K562 (cell line): ENCODE results near the gene HOXB1. TPM values are rescaled to one million over a fixed set of nuclear protein-coding genes. Genes with fewer than 3 reads are reported as not detected.

Experiments used
- ATAC-seq: fragments of 200-7000 bp; cut with Tn5 transposase; 3 replicates; pipeline ENCODE4 v1.9.1; 2020; ENCODE audit warnings: moderate library complexity
- BruUV-seq: library from RNA; stranded (reverse); fragments of 400-500 nt; replicated peaks from 2 replicates; lab custom pipeline; 2021; lab: Mats Ljungman, UMichigan
- CTCF ChIA-PET: fragments of 300-600 bp; formaldehyde crosslinking; extraction: SDS; loops from one replicate; lab custom pipeline; 2021; ENCODE audit warnings: low intra/inter-chr PET ratio; lab: Yijun Ruan, JAX
- POLR2A ChIA-PET: fragments of 300-600, 350-650 bp; sonication (Branson Sonifier 250); formaldehyde crosslinking; extraction: SDS; loops from one replicate; lab custom pipeline; 2021; ENCODE audit warnings: antibody characterized with exemption, inconsistent platforms; lab: Yijun Ruan, JAX
- DNase-seq, 4 experiments: peaks; one replicate each; pipeline versions ENCODE4 v3.0.0 to v3.0.0-alpha.2; 2011 to 2018; ENCODE audit warnings: low spot score in 3 of 4, mixed read lengths in 3 of 4; ENCODE audit errors: extremely low read depth in 1 of 4
- FAIRE-seq: peaks from 2 replicates; lab custom pipeline; 2011; peaks lifted over from hg19 to GRCh38; lab: Jason Lieb, UNC
- H2AFZ ChIP-seq: 2 replicates; pipeline ENCODE4 v1.6.0; 2011; ENCODE audit warnings: low read depth, low read length, control low read depth, inconsistent platforms
- H3K27ac ChIP-seq: fragments of 200-600 bp; 3 replicates; pipeline ENCODE4 v1.8.0; 2011; ENCODE audit warnings: low read depth, mild to moderate bottlenecking, control low read depth, inconsistent platforms, low read length, moderate library complexity, mixed read lengths; ENCODE audit errors: extremely low read depth
- H3K27me3 ChIP-seq, 2 experiments: fragments of 300-600 bp in 1 of 2; 2 replicates in 1 of 2; 3 replicates in 1 of 2; pipeline versions ENCODE4 v1.6.0 to v1.8.0; 2011; ENCODE audit warnings: inconsistent platforms in 2 of 2, low read length in 2 of 2, mild to moderate bottlenecking in 1 of 2, mixed read lengths in 1 of 2, moderate library complexity in 1 of 2; ENCODE audit not compliant: control insufficient read depth in 2 of 2, insufficient read depth in 2 of 2
- H3K36me3 ChIP-seq: fragments of 300-600 bp; 3 replicates; pipeline ENCODE4 v1.8.0; 2011; ENCODE audit warnings: mild to moderate bottlenecking, low read length, inconsistent platforms; ENCODE audit not compliant: control insufficient read depth, insufficient read depth
- H3K4me1 ChIP-seq, 2 experiments: fragments of 200-600 bp in 1 of 2; replicated peaks in 1 of 2; 2 replicates in 1 of 2; 3 replicates in 1 of 2; pipeline versions ENCODE4 v1.5.1 to v1.8.0; 2011; ENCODE audit warnings: inconsistent platforms in 2 of 2, low read length in 2 of 2, mild to moderate bottlenecking in 1 of 2, mixed read lengths in 1 of 2, moderate library complexity in 1 of 2; ENCODE audit not compliant: control insufficient read depth in 2 of 2, insufficient read depth in 2 of 2
- H3K4me2 ChIP-seq: 2 replicates; pipeline ENCODE4 v1.6.1; 2011; ENCODE audit warnings: low read length, control low read depth, inconsistent platforms, mixed read lengths; ENCODE audit not compliant: insufficient read depth
- H3K4me3 ChIP-seq: fragments of 200-600 bp; sonication (generic), shearing (Covaris generic); 2 replicates; pipeline ENCODE4 v1.5.1; 2016; ENCODE audit warnings: control low read depth, inconsistent platforms
- H3K79me2 ChIP-seq: fragments of 200-600 bp; 3 replicates; pipeline ENCODE4 v1.8.0; 2011; ENCODE audit warnings: low read length, inconsistent platforms; ENCODE audit not compliant: control insufficient read depth, insufficient read depth
- H3K9ac ChIP-seq, 2 experiments: 2 replicates each; pipeline versions ENCODE4 v1.6.0 to v1.6.1; 2011; ENCODE audit warnings: low read depth in 2 of 2, low read length in 2 of 2, control low read depth in 1 of 2, inconsistent platforms in 1 of 2, mild to moderate bottlenecking in 1 of 2, mixed read lengths in 1 of 2; ENCODE audit not compliant: insufficient read depth in 1 of 2
- H3K9me1 ChIP-seq: one replicate; pipeline ENCODE4 v1.6.0; 2011; ENCODE audit warnings: inconsistent platforms, mild to moderate bottlenecking, low read length, moderate library complexity; ENCODE audit not compliant: control insufficient read depth, insufficient read depth
- H3K9me3 ChIP-seq: replicated peaks from 2 replicates; pipeline ENCODE4 v1.5.1; 2011; ENCODE audit warnings: low read depth, low read length, inconsistent platforms; ENCODE audit not compliant: control insufficient read depth, insufficient read depth
- H4K20me1 ChIP-seq: replicated peaks from 2 replicates; pipeline ENCODE4 v1.6.1; 2011; ENCODE audit warnings: low read length, inconsistent platforms, mixed read lengths; ENCODE audit not compliant: control insufficient read depth, insufficient read depth
- ID3 ChIP-seq, 2 experiments: fragments of 250-450 bp in 1 of 2; fragments of 450-650 bp in 1 of 2; sonication (Bioruptor Pico) in 1 of 2; IDR thresholded peaks; 2 replicates each; pipeline versions ENCODE4 v1.6.1 to v1.8.0; 2016 to 2021; ENCODE audit warnings: mild to moderate bottlenecking in 2 of 2, moderate library complexity in 2 of 2, missing compliant biosample characterization in 1 of 2, missing genetic modification characterization in 1 of 2
- MTA2 ChIP-seq: fragments of 450-650 bp; IDR thresholded peaks from 2 replicates; pipeline ENCODE4 v1.6.1; 2016; ENCODE audit warnings: low read depth
- PHTF2 ChIP-seq: fragments of 250-450 bp; sonication (Bioruptor Pico); IDR thresholded peaks from 2 replicates; pipeline ENCODE4 v1.5.0; 2021; ENCODE audit warnings: mild to moderate bottlenecking
- SMARCA4 ChIP-seq: fragments of 450-650 bp; IDR thresholded peaks from 2 replicates; pipeline ENCODE4 v1.6.1; 2016
- SPI1 ChIP-seq: IDR thresholded peaks from 2 replicates; pipeline ENCODE4 v1.6.1; 2011; ENCODE audit warnings: low read depth, low read length, control low read depth, borderline replicate concordance
- TBP ChIP-seq: optimal IDR thresholded peaks from 2 replicates; pipeline ENCODE3; 2011; ENCODE audit warnings: low read depth, low read length, improper control_type of control experiment
- TFAP4 ChIP-seq: sonication (generic); formaldehyde crosslinking; IDR thresholded peaks from 2 replicates; pipeline ENCODE4 v1.8.0; 2022; ENCODE audit warnings: missing genetic modification reagents, mild to moderate bottlenecking, moderate library complexity, borderline replicate concordance
- THRA ChIP-seq: fragments of 450-650 bp; IDR thresholded peaks from 2 replicates; pipeline ENCODE4 v1.6.1; 2017; ENCODE audit warnings: mild to moderate bottlenecking, moderate library complexity
- ZNF75A ChIP-seq: fragments of 450-650 bp; formaldehyde crosslinking; IDR thresholded peaks from 2 replicates; pipeline ENCODE4 v1.4.0; 2020; ENCODE audit warnings: mild to moderate bottlenecking
- WGBS: fragments of 100-300 bp; shearing (Covaris generic); methylation state at CpG from one replicate; pipeline ENCODE4 v1.1.6; 2016; ENCODE audit warnings: low coverage, mixed read lengths; ENCODE audit not compliant: insufficient coverage; ENCODE audit errors: missing lambda C conversion rate; 5-methylcytosine and 5-hydroxymethylcytosine counted together
- in situ Hi-C: fragments of 300-500 bp; cut with MboI; formaldehyde crosslinking; loops from 4 replicates; pipeline ENCODE4 v1.15.0; 2018; ENCODE audit warnings: inconsistent platforms, mixed read lengths
- intact Hi-C: fragments of 100-400 bp; cut with micrococcal nuclease; formaldehyde crosslinking; loops from 2 replicates; pipeline ENCODE4 v1.14.2; 2022
- polyA plus RNA-seq, 8 experiments: library from polyadenylated mRNA; depleted of rRNA in 4 of 8; stranded (reverse) in 5 of 8; unstranded in 3 of 8; fragments of >200 nt; fragmentation: Nextera tagmentation in 2 of 8; fragmentation: Illumina TruSeq in 1 of 8; extraction: Ambion mirVana in 2 of 8; extraction: Trizol in 1 of 8; gene quantifications; 2 replicates each; pipeline versions ENCODE4 v1.2.1 to v1.2.3, GENCODE V29; 2011 to 2014; ENCODE audit warnings: inconsistent platforms in 1 of 8, missing spikeins in 1 of 8
- total RNA-seq, 7 experiments: library from RNA; depleted of rRNA in 6 of 7; stranded (reverse); fragments of >200 nt in 6 of 7; fragmentation: Illumina TruSeq in 2 of 7; extraction: Trizol in 2 of 7; gene quantifications; 2 replicates each; pipeline versions ENCODE4 v1.2.1 to v1.2.3, GENCODE V29; 2011 to 2021; ENCODE audit warnings: low replicate concordance in 1 of 7
- TF ChIP-seq, protein P1 (sequence below), 3 experiments: fragments of 200-800 bp in 1 of 3; sonication (Bioruptor generic) in 1 of 3; sonication (generic) in 1 of 3; formaldehyde crosslinking in 1 of 3; IDR thresholded peaks; 2 replicates each; pipeline versions ENCODE4 v1.6.1 to v1.8.0; 2016 to 2022; ENCODE audit warnings: mild to moderate bottlenecking in 2 of 3, missing compliant biosample characterization in 2 of 3, missing genetic modification characterization in 2 of 3, missing genetic modification reagents in 1 of 3
- TF ChIP-seq, protein P2 (sequence below): fragments of 450-650 bp; formaldehyde crosslinking; IDR thresholded peaks from 2 replicates; pipeline ENCODE4 v1.4.0; 2020; ENCODE audit warnings: mild to moderate bottlenecking
- TF ChIP-seq, protein P3 (sequence below): fragments of 450-650 bp; conservative IDR thresholded peaks from 2 replicates; pipeline ENCODE4 v1.6.1; 2016; ENCODE audit warnings: missing genetic modification characterization, low read depth, mild to moderate bottlenecking, control low read depth, missing compliant biosample characterization

HOXB1 gene
- total and polyA plus RNA-seq, 9 of the 15 experiments (the other 6 are each of a cell fraction or from before 2014, with no cell fraction given), result 0.04 TPM; not detected in 8

GRCh38 chr17:48542698-48543106 is 11.9 kb upstream of the HOXB1 start (continued):
- TF ChIP-seq SMARCA4, result no peak
- TF ChIP-seq, all 486 proteins: peak for 6

GRCh38 chr17:48542114-48542656 is 11.4 kb upstream of the HOXB1 start:
- POLR2A ChIA-PET, result interaction anchor here (0.6 to 2.0 kb wide), 10 partner anchors 9 to 1603 kb away, joined by 3 to 13 read pairs (median 4); no protein-coding TSS in a partner anchor
- FAIRE-seq (no peak), DNase-seq (peak in 1 of 4 experiments; percentile 58), ATAC-seq (peak; percentile 8)
- H3K27me3 ChIP-seq, result no peaks in the 10 kb centered on the region
- CTCF ChIA-PET, result interaction anchor here (0.7 kb wide), 1 partner anchor 64 kb away, joined by 3 read pairs; no protein-coding TSS in a partner anchor
- peak overlapping the region; percentile 90 for H3K4me3 ChIP-seq
- BruUV-seq, result no TSS peak
- in situ Hi-C loops (no loop called here), intact Hi-C loops (loop anchor here (5.0 kb wide), 1 partner anchor 50 kb away; no protein-coding TSS in a partner anchor)
- H3K27ac ChIP-seq, result peak overlapping the region; percentile 95
- peak overlapping the region; percentile 93 to 97 for H3K9ac ChIP-seq
- no peaks in the 10 kb centered on the region for H3K9me3 ChIP-seq
- H4K20me1 ChIP-seq, result no peaks in the 10 kb centered on the region
- under 1% methylated on average over 27 of the region's 27 CpGs for WGBS
- H3K4me1 ChIP-seq, result peaks cover 23 to 30% of the 10 kb centered on the region in 2 experiments
- no peak overlapping the region for H2AFZ ChIP-seq
- peaks cover 72% of the 10 kb centered on the region for H3K79me2 ChIP-seq
- no peaks in the 10 kb centered on the region for H3K9me1 ChIP-seq
- H3K4me2 ChIP-seq, result peak overlapping the region; percentile 81
- peaks cover 20% of the 10 kb centered on the region; the same call in 1 of the 3 replicates for H3K36me3 ChIP-seq
- TF ChIP-seq MTA2 (no peak), THRA (no peak), ZNF75A (CRISPR knock-in tag) (no peak), ID3 (CRISPR knock-in tag; IDR thresholded peaks at IDR 0.05) (no peak), ID3 (tag; IDR thresholded peaks at IDR 0.05) (0 out of 2 replicates have a peak, but pooled peaks have one; percentile 20), TFAP4 (CRISPR knock-in tag) (no peak), SPI1 (no peak), PHTF2 (CRISPR knock-in tag) (no peak), TBP (peak; percentile 7)
- TF ChIP-seq, protein P1, sequence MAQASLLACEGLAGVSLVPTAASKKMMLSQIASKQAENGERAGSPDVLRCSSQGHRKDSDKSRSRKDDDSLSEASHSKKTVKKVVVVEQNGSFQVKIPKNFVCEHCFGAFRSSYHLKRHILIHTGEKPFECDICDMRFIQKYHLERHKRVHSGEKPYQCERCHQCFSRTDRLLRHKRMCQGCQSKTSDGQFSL (CRISPR knock-in tag; IDR thresholded peaks at IDR 0.05), result no peak
- TF ChIP-seq, protein P1 (tag; IDR thresholded peaks at IDR 0.05), result no peak; a peak in 1 of 4 replicates
- TF ChIP-seq, protein P2, sequence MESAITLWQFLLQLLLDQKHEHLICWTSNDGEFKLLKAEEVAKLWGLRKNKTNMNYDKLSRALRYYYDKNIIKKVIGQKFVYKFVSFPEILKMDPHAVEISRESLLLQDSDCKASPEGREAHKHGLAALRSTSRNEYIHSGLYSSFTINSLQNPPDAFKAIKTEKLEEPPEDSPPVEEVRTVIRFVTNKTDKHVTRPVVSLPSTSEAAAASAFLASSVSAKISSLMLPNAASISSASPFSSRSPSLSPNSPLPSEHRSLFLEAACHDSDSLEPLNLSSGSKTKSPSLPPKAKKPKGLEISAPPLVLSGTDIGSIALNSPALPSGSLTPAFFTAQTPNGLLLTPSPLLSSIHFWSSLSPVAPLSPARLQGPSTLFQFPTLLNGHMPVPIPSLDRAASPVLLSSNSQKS, result no peak
- TF ChIP-seq, protein P3, sequence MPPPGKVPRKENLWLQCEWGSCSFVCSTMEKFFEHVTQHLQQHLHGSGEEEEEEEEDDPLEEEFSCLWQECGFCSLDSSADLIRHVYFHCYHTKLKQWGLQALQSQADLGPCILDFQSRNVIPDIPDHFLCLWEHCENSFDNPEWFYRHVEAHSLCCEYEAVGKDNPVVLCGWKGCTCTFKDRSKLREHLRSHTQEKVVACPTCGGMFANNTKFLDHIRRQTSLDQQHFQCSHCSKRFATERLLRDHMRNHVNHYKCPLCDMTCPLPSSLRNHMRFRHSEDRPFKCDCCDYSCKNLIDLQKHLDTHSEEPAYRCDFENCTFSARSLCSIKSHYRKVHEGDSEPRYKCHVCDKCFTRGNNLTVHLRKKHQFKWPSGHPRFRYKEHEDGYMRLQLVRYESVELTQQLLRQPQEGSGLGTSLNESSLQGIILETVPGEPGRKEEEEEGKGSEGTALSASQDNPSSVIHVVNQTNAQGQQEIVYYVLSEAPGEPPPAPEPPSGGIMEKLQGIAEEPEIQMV (tag), result no peak
